IPS DF 6.9 (cell line): Measurements from ENCODE around the gene SLC16A10.

Source experiments
- DNase-seq: peaks from one replicate; pipeline ENCODE4 v3.0.0-alpha.2; 2013; ENCODE audit warnings: low read depth, low spot score
- H3K27ac ChIP-seq: one replicate; pipeline ENCODE4 v1.5.1; 2013; ENCODE audit warnings: low read length, control low read depth
- H3K27me3 ChIP-seq: 2 replicates; pipeline ENCODE4 v1.6.1; 2013; ENCODE audit warnings: mild to moderate bottlenecking, low read length; ENCODE audit not compliant: control insufficient read depth, insufficient read depth
- H3K36me3 ChIP-seq: 2 replicates; pipeline ENCODE4 v1.6.1; 2013; ENCODE audit warnings: low read length; ENCODE audit not compliant: control insufficient read depth, insufficient read depth
- H3K4me1 ChIP-seq: 2 replicates; pipeline ENCODE4 v1.6.1; 2013; ENCODE audit warnings: low read length; ENCODE audit not compliant: control insufficient read depth, insufficient read depth
- H3K4me3 ChIP-seq: 2 replicates; pipeline ENCODE4 v1.5.1; 2013; ENCODE audit warnings: mild to moderate bottlenecking, low read length
- H3K9me3 ChIP-seq: 2 replicates; pipeline ENCODE4 v1.6.1; 2013; ENCODE audit warnings: low read length, inconsistent platforms; ENCODE audit not compliant: control insufficient read depth, insufficient read depth
- WGBS: extraction: QIAGEN DNeasy Blood & Tissue Kit; methylation state at CpG from one replicate; pipeline ENCODE4 v1.1.7; 2013; ENCODE audit warnings: mixed read lengths, missing lambda C conversion rate; ENCODE audit not compliant: insufficient read length, insufficient coverage; 5-methylcytosine and 5-hydroxymethylcytosine counted together

The SLC16A10 gene

DNA sequence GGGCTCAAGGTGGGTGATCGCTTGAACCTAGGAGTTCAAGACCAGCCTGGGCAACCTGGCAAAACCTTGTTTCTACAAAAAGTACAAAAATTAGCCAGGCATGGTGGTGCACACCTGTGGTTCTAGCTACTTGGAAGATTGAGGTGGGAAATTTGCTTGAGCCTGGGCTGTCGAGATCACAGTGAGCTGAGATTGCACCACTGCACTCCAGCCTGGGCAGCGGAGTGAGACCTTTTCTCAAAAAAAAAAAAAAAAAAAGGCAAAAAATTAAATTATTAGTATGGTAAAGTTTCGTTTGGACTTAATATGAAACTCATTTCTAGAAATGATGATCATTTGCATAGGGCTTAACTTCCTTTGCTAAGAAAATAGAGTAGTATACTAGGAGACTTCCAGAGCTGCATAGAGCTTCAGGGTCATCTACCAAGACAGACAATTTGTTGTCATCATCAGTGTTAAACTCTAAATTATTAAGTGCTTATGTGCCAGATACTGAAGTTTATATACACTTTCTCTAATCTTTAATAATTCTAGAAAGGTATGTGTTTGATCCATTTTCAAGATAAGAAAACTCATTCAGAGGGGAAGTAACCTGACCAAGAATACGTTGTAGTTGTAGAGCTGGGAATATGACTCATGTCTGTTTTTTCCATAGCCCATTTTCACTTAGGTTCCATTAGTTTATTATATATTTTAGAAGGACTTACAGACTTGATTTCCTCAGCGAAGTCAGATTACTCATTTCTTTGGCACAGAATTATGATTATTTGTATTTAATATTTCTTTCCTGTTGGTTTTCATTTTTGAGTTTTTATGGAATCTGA is 84.5 kb downstream of the SLC16A10 start:
- Histone ChIP-seq H3K9me3 (no peaks in the 10 kb centered on the region), H3K27ac (no peak overlapping the region), H3K4me3 (no peak overlapping the region), H3K27me3 (no peaks in the 10 kb centered on the region), H3K36me3 (no peaks in the 10 kb centered on the region), H3K4me1 (no peaks in the 10 kb centered on the region)
- DNase-seq = no peak
- WGBS = no CpG with 5 or more reads among the region's 6 CpGs

DNA sequence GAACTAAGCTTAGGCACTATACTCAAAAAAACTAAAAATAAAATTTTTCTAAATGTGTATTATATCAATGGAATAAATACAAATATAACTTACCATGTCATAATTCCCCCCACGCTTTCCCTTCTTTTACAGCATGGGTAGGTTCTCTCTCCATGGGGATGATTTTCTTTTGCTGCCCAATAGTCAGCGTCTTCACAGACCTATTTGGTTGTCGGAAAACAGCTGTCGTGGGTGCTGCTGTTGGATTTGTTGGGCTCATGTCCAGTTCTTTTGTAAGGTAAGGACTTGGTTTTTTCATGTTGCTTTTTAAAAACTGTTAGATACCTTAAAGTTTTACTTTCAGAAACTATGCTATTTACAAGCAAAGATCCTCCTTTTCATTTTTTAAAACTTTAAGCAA is 85.3 kb downstream of the SLC16A10 start:
- H3K27ac ChIP-seq = no peak overlapping the region
- H3K27me3 ChIP-seq = no peaks in the 10 kb centered on the region
- no peaks in the 10 kb centered on the region for H3K9me3 ChIP-seq
- no peaks in the 10 kb centered on the region for H3K4me1 ChIP-seq
- DNase-seq = no peak
- no peaks in the 10 kb centered on the region for H3K36me3 ChIP-seq
- no CpG with 5 or more reads among the region's 4 CpGs for WGBS
- no peak overlapping the region for H3K4me3 ChIP-seq

DNA sequence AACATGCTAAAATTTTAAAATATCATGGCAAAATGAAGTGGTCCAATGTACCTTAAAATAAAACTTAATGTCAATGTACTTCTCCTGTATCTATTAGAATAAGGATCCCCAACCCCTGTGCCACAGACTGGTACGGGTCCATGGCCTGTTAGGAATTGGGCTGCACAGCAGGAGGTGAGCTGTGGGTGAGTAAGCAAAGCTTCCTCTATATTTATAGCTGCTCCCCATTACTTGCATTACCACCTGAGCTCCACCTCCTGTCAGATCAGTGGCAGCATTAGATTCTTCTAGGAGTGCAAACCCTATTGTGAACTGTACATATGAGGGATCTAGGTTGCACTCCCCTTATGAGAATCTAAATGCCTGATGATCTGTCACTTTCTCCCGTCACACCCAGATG is 86.0 kb downstream of the SLC16A10 start:
- no peaks in the 10 kb centered on the region for H3K4me1 ChIP-seq
- DNase-seq = no peak
- no peak overlapping the region for H3K4me3 ChIP-seq
- no peak overlapping the region for H3K27ac ChIP-seq
- no CpG with 5 or more reads among the region's 2 CpGs for WGBS
- H3K9me3 ChIP-seq = no peaks in the 10 kb centered on the region
- no peaks in the 10 kb centered on the region for H3K27me3 ChIP-seq
- no peaks in the 10 kb centered on the region for H3K36me3 ChIP-seq

DNA sequence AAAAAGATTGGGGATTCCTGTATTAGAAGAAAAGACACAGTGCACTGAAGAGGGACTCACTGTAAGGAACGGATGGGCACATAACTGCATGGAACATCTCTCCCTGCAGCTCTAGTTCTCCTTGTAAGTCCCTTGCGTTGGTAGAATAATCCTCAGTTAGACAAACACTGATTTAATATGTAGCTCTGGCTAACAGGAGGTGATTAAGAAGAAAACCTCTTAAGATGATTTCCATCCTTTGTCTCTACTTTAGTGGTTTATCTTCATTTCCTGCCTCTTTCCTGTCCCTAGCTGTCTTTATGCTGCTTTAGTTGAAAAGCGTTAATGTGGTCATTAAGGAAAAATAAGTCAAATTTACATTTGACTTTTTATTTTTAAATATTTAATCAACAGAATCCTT is 86.6 kb downstream of the SLC16A10 start:
- Histone ChIP-seq H3K4me1 (no peaks in the 10 kb centered on the region), H3K27me3 (no peaks in the 10 kb centered on the region), H3K9me3 (no peaks in the 10 kb centered on the region), H3K27ac (no peak overlapping the region), H3K4me3 (no peak overlapping the region), H3K36me3 (no peaks in the 10 kb centered on the region)
- no peak for DNase-seq
- no CpG with 5 or more reads among the region's 3 CpGs for WGBS

DNA sequence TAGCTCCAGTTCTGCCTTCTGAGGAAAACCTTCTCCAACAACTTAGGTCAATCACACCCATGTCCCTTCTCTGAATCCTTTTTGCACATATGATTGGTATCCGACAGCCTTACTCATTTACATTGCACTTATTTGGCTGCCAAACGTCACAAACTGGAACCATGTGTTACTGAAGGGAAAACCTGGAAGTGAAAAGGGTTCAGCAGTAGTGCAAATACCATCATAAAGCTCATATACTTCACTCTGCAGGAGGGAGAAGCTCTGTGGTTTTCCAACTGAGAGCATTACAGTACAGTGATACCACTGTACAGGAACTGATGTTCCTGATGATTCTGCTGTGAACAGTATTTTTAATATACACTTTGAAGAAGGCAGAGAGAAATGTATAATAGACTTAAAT is 87.8 kb downstream of the SLC16A10 start:
- Histone ChIP-seq H3K27me3 (no peaks in the 10 kb centered on the region), H3K36me3 (no peaks in the 10 kb centered on the region), H3K4me3 (no peak overlapping the region), H3K9me3 (no peaks in the 10 kb centered on the region), H3K4me1 (no peaks in the 10 kb centered on the region), H3K27ac (no peak overlapping the region)
- WGBS = no CpG with 5 or more reads among the region's 2 CpGs
- DNase-seq = no peak

DNA sequence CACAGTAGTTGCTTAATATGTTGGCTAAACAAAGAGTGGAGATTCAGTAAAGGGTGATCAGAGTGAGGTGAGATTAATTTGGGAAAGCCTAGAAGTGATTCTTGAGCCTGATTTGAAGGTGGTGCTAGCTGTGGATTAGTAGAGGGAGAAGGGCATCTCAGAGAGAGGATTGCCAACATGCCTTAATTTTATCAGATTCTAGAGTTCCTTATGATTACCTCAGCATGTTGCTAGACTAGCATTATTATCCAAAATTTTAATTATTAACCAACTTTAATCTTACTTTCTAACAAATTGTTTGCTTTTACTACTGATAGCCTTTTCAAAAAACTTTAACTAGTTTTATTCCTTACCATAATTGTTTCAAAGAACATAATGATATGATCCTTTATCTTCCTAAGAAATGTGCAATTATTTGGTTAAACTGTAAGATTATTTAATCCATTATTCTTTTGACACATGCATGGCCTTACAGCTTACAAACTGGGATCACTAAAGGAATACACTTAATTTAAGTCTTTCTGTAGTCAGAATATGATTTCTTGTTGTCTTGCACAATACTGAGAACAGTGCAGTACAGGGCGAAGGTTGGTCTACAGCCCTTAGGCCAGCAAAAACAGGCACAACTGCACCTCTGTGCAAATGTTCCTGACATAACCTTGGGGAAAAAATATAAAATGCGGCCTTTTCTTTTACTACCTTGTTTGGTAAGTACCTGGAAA is 88.9 kb downstream of the SLC16A10 start:
- no peaks in the 10 kb centered on the region for H3K27me3 ChIP-seq
- no peaks in the 10 kb centered on the region for H3K36me3 ChIP-seq
- H3K27ac ChIP-seq = no peak overlapping the region
- H3K4me3 ChIP-seq = no peak overlapping the region
- WGBS = no CpG with 5 or more reads among the region's 2 CpGs
- no peaks in the 10 kb centered on the region for H3K4me1 ChIP-seq
- H3K9me3 ChIP-seq = no peaks in the 10 kb centered on the region
- no peak for DNase-seq

DNA sequence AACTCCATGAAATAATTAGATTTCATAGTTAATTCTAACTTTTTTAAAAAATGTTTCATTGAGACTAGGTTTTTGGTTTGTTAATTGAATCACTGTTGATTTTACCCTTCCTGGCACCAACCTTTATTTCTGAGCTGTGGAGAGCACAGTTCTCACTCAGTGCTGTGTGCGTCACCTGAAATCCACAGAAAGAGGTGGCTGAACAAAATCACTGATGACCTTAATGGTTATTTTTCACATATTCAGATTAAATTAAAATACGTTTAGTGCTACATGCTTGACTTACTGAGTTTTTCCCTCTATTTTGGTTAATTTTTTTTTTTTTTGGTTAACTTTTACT is 89.4 kb downstream of the SLC16A10 start:
- Histone ChIP-seq H3K4me1 (no peaks in the 10 kb centered on the region), H3K27me3 (no peaks in the 10 kb centered on the region), H3K27ac (no peak overlapping the region), H3K36me3 (no peaks in the 10 kb centered on the region), H3K9me3 (no peaks in the 10 kb centered on the region), H3K4me3 (no peak overlapping the region)
- no CpG with 5 or more reads among the region's 2 CpGs for WGBS
- DNase-seq = no peak

DNA sequence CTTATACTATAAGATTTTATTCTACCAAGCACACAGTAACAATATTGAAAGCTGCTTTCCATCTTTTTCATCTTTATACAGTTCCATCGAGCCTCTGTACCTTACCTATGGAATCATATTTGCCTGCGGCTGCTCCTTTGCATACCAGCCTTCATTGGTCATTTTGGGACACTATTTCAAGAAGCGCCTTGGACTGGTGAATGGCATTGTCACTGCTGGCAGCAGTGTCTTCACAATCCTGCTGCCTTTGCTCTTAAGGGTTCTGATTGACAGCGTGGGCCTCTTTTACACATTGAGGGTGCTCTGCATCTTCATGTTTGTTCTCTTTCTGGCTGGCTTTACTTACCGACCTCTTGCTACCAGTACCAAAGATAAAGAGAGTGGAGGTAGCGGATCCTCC is 89.8 kb downstream of the SLC16A10 start:
- H3K27ac ChIP-seq = no peak overlapping the region

DNA sequence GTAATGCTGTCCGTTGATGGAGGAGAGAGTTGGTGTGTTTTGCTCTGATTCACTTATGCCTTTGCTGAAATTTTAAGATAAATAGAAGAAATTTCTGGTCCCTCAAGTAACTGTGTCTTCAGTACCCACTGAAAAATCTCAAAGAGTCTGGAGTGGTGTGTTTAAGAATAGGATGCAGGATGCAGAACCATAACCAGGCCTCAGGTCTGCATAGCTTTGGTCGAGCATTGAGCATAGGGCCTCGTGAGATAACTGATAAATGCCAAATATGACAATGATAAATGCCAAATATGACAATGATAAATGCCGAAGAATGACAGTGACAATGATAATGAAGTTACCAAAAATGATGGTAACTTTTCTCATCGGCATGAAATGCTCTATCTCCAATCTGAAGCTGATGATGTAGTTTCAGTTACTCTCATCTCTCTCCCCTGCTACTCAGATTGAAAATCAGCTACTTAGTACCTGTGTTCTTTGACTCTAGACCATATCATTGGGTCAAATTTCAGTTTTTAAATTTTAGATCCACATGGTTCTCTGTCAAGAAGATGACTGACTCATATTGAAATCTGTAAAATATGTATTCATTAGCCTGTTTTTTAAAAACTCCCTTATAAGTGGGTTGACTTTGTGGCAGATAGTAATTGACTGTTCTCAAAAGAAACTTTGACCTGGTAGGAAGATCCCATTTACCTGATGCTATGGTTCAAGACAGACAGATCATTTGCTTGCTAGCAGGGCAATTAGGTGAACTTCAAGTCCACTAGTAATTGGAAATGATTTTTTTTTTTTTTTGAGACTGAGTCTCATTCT is 96.6 kb downstream of the SLC16A10 start:
- no CpG with 5 or more reads among the region's 5 CpGs for WGBS
- no peaks in the 10 kb centered on the region for H3K27me3 ChIP-seq
- no peak for DNase-seq
- no peak overlapping the region for H3K4me3 ChIP-seq
- H3K4me1 ChIP-seq = no peaks in the 10 kb centered on the region
- H3K36me3 ChIP-seq = no peaks in the 10 kb centered on the region
- no peak overlapping the region for H3K27ac ChIP-seq
- H3K9me3 ChIP-seq = no peaks in the 10 kb centered on the region

More for the DNA sequence above, 89.8 kb downstream of the SLC16A10 start:
- Histone ChIP-seq H3K27me3 (no peaks in the 10 kb centered on the region), H3K36me3 (no peaks in the 10 kb centered on the region), H3K4me3 (no peak overlapping the region), H3K4me1 (no peaks in the 10 kb centered on the region), H3K9me3 (no peaks in the 10 kb centered on the region)
- no peak for DNase-seq
- WGBS = no CpG with 5 or more reads among the region's 6 CpGs

DNA sequence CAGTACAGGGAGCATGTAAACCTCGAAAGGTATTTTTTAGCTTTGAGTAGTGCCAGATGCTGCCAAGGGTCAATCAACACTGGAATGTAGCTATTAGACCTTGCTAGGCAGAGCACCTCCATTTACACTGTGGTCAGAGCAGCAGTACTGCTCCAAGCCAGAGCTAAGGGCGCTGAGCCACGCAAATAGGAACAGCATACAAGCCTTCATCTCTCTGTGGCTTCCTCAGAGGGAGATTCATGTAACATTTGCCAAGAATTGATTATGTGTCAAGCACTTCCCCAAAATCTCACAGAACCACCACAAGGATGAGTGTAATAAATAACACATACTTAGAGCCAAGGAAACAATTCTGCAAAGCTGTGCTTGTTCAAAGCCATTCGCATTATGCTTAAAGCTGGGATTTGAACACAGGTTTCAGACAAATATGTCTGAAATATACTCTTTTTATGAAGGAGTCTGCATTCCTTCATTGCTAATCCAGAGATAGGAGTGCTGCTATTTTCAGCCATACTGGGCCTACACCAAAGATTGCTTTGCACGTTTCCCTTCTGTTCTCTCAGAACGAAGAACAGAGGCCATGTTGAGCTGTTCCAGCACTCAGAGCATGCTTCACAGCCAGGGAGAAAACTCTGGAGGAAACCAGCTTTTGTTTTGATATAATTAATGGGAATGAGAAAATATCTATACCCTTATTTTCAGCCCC is 97.7 kb downstream of the SLC16A10 start:
- H3K27ac ChIP-seq = no peak overlapping the region
- H3K27me3 ChIP-seq = no peaks in the 10 kb centered on the region
- H3K4me1 ChIP-seq = no peaks in the 10 kb centered on the region
- no peak for DNase-seq
- H3K36me3 ChIP-seq = no peaks in the 10 kb centered on the region
- H3K4me3 ChIP-seq = no peak overlapping the region
- WGBS = no CpG with 5 or more reads among the region's 6 CpGs
- no peaks in the 10 kb centered on the region for H3K9me3 ChIP-seq
